Uterus (tissue), 2 donors: ENCODE measurements around the gene TBC1D1.

Experiments
- CTCF ChIP-seq, 4 experiments: fragments of 200-600 bp in 2 of 4; fragments of 450-650 bp in 2 of 4; sonication (generic) in 2 of 4; IDR thresholded peaks; one replicate each; pipeline ENCODE4 v1.5.1; 2016 to 2019; ENCODE audit warnings: antibody characterized with exemption in 4 of 4, mild to moderate bottlenecking in 2 of 4, moderate library complexity in 1 of 4
- POLR2A ChIP-seq, 2 donors: fragments of 450-650 bp; IDR thresholded peaks; one replicate each; pipeline ENCODE4 v1.6.1; 2016; ENCODE audit warnings: antibody characterized with exemption in 2 of 2, mild to moderate bottlenecking in 1 of 2, moderate library complexity in 1 of 2

GRCh38 chr4:38086849-38087226 lies 196.0 kb downstream of the TBC1D1 start:
- no peak for TF ChIP-seq CTCF (IDR thresholded peaks at IDR 0.05)
- TF ChIP-seq POLR2A (IDR thresholded peaks at IDR 0.05) = no peak
